Astrocyte of the cerebellum (primary cell): Measurements from ENCODE around the gene LRRC18.

Experiments used
- DNase-seq: peaks from one replicate; pipeline ENCODE4 v3.0.0-alpha.2; 2011; ENCODE audit warnings: low read depth
- H3K4me3 ChIP-seq: 2 replicates; pipeline ENCODE4 v1.5.1; 2011; ENCODE audit warnings: mild to moderate bottlenecking, low read depth, low read length, moderate library complexity
- CTCF ChIP-seq: IDR thresholded peaks from 2 replicates; pipeline ENCODE4 v1.5.1; 2012; ENCODE audit warnings: low read length, low read depth, moderate library complexity, mild to moderate bottlenecking; ENCODE audit errors: missing control alignments
- in situ Hi-C: cut with HindIII; loops from 2 replicates; pipeline ENCODE4 v1.10.0; 2017; ENCODE audit warnings: low sequenced_read_pairs

Gene LRRC18

GRCh38 chr10:48924988-48925387 lies 14.7 kb downstream of the LRRC18 start:
- in situ Hi-C loops: no loop called here
- no peak overlapping the region for H3K4me3 ChIP-seq
- DNase-seq: no peak
- TF ChIP-seq CTCF: no peak

GRCh38 chr10:48923748-48924147 lies 15.9 kb downstream of the LRRC18 start:
- H3K4me3 ChIP-seq: no peak overlapping the region
- no peak for TF ChIP-seq CTCF
- DNase-seq: no peak
- in situ Hi-C loops: no loop called here

DNA sequence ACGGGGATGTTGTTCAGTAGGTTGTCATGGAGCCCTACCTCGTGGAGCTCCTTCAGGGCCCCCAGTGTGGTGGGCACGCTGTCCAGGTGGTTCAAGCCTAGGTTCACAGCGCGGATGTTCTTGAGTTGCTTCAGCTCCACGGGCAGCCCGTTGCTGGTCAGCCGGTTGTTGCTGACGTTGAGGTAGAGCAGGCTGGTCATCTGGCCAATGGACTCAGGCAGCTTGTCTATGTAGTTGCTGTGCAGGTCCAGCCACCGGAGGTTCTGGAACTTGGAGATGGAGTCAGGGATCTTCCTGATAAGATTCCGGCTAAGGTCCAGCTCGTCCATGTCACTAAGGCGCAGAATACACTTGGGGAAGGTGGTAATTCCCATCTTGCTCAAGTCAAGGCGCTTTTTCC lies 26.0 kb downstream of the LRRC18 start:
- TF ChIP-seq CTCF: no peak
- DNase-seq: no peak
- no peak overlapping the region for H3K4me3 ChIP-seq
- in situ Hi-C loops: no loop called here

GRCh38 chr10:48910548-48910947 lies 29.1 kb downstream of the LRRC18 start:
- no peak for DNase-seq
- TF ChIP-seq CTCF: no peak
- in situ Hi-C loops: no loop called here
- H3K4me3 ChIP-seq: no peak overlapping the region

- no peak for TF ChIP-seq CTCF
- in situ Hi-C loops: no loop called here
- no peak overlapping the region for H3K4me3 ChIP-seq
- no peak for DNase-seq
These were observed 31.9 kb downstream of the LRRC18 start for GRCh38 chr10:48907730-48908129.

DNA sequence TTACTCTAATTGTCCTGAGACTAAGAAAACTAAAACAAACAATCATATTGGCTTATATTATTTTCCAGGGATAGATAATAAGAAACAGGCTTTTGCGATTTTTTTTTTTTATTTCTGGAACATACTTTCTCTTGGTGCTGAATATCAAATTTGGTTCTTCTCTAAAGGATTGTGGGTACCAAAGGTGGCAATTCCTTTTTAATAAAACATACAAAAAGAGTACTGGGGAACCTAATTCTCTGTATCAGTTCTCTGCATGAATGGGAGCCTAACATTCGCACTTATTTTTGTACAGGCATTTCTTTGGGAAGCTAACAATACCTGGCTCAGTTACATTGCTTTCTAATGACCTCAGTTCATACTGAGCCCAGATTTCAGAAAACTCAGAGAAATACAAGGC lies 32.8 kb downstream of the LRRC18 start:
- H3K4me3 ChIP-seq: no peak overlapping the region
- no peak for TF ChIP-seq CTCF
- no peak for DNase-seq
- in situ Hi-C loops: no loop called here

DNA sequence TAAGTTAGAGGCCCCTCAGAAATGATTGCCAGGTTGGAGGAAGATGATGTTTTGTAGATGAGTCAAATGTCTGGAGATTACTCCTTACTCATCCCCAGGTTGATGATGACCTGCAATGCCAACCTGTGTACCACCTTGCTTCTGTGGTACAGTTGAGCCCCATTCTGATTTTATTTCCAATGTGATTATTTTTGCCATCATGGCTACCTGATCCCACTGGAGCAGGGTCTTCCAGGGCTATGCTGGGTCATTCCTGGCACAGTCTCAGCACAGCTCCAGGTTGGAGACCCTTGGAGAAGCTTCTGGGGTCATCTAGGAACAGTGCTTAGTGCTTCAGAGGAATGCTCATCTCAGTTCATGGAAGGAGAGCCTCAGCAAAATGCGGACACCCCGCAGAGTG lies 34.3 kb downstream of the LRRC18 start:
- no peak overlapping the region for H3K4me3 ChIP-seq
- in situ Hi-C loops: no loop called here
- no peak for TF ChIP-seq CTCF
- no peak for DNase-seq
